ENCODE data around the gene CCSER1.
"Not testable (repeated sequence)": the region's sequence is repeated elsewhere in the genome, so short reads cannot be mapped to it uniquely, and the experiment has no call there.

The CCSER1 gene

GRCh38 chr4:91284480-91284879 lies 1157.3 kb downstream of the CCSER1 start:
- DNase-seq (ENCODE audit: low read depth), result no peak

GRCh38 chr4:91285487-91285886 lies 1158.3 kb downstream of the CCSER1 start:
- no peak for DNase-seq (ENCODE audit: low read depth)

- DNase-seq (ENCODE audit: low read depth), result no peak
These were observed 1161.6 kb downstream of the CCSER1 start for GRCh38 chr4:91288702-91289311.

GRCh38 chr4:91298156-91298700 lies 1171.0 kb downstream of the CCSER1 start:
- no peak for DNase-seq (ENCODE audit: low read depth)

- no peak for DNase-seq (ENCODE audit: low read depth)
These were observed 1171.6 kb downstream of the CCSER1 start for GRCh38 chr4:91298824-91299223.

GRCh38 chr4:91302120-91302519 lies 1174.9 kb downstream of the CCSER1 start:
- DNase-seq (ENCODE audit: low read depth), result no peak

GRCh38 chr4:91304292-91304691 lies 1177.1 kb downstream of the CCSER1 start:
- DNase-seq (ENCODE audit: low read depth), result no peak

GRCh38 chr4:91317434-91317833 lies 1190.2 kb downstream of the CCSER1 start:
- DNase-seq (ENCODE audit: low read depth), result no peak

- DNase-seq (ENCODE audit: low read depth), result no peak
These were observed 1192.5 kb downstream of the CCSER1 start for GRCh38 chr4:91319556-91320268.

GRCh38 chr4:91322961-91323360 lies 1195.8 kb downstream of the CCSER1 start:
- DNase-seq (ENCODE audit: low read depth), result no peak

- peak; percentile 57 for DNase-seq (ENCODE audit: low read depth)
These were observed 1198.3 kb downstream of the CCSER1 start for GRCh38 chr4:91325495-91325894.

- DNase-seq (ENCODE audit: low read depth), result not testable (repeated sequence)
These were observed 1199.0 kb downstream of the CCSER1 start for GRCh38 chr4:91326167-91326566.

GRCh38 chr4:91330555-91331137 lies 1203.5 kb downstream of the CCSER1 start:
- peak; percentile 18 for DNase-seq (ENCODE audit: low read depth)

GRCh38 chr4:91340822-91341221 lies 1213.6 kb downstream of the CCSER1 start:
- DNase-seq (ENCODE audit: low read depth), result no peak

- no peak for DNase-seq (ENCODE audit: low read depth)
These were observed 1218.4 kb downstream of the CCSER1 start for GRCh38 chr4:91345632-91346031.

- DNase-seq (ENCODE audit: low read depth), result not testable (repeated sequence)
These were observed 1229.3 kb downstream of the CCSER1 start for GRCh38 chr4:91356496-91356895.

- DNase-seq (ENCODE audit: low read depth), result not testable (repeated sequence)
These were observed 1230.8 kb downstream of the CCSER1 start for GRCh38 chr4:91358016-91358415.

GRCh38 chr4:91358621-91359020 lies 1231.4 kb downstream of the CCSER1 start:
- not testable (repeated sequence) for DNase-seq (ENCODE audit: low read depth)

GRCh38 chr4:91359041-91360031 lies 1232.1 kb downstream of the CCSER1 start:
- no peak for DNase-seq (ENCODE audit: low read depth)

GRCh38 chr4:91362125-91362524 lies 1234.9 kb downstream of the CCSER1 start:
- DNase-seq (ENCODE audit: low read depth), result no peak

GRCh38 chr4:91366554-91366953 lies 1239.4 kb downstream of the CCSER1 start:
- DNase-seq (ENCODE audit: low read depth), result no peak

- no peak for DNase-seq (ENCODE audit: low read depth)
These were observed 1241.9 kb downstream of the CCSER1 start for GRCh38 chr4:91369116-91369515.
